ENCODE measurements around the gene TTC3. TPM values are rescaled to one million over a fixed set of nuclear protein-coding genes. Genes with fewer than 3 reads are reported as not detected.

Gene TTC3
- polyA plus RNA-seq, 4 donors, result 156 to 172 (median 163) TPM

DNA sequence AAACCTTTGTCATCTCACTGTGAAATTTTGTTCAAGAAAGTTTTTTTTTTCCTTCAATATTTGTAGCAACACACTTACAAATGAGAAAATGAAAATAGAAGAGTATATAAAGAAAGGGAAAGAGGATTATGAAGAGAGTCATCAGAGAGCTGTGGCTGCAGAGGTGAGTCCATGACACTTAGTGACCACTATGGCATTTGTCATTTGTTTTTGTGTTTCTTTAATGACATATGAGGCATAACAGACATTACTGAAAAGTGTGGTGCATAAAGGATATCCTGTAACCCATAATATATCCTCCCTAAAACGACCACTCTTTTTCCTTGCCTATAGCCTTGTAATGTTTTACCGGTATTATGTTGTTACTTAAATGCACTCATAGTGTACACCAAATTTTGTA, 113.9 kb downstream of the TTC3 start:
- no peak for DNase-seq (ENCODE audit: low read depth in 4 of 4, low spot score in 3 of 4)

DNA sequence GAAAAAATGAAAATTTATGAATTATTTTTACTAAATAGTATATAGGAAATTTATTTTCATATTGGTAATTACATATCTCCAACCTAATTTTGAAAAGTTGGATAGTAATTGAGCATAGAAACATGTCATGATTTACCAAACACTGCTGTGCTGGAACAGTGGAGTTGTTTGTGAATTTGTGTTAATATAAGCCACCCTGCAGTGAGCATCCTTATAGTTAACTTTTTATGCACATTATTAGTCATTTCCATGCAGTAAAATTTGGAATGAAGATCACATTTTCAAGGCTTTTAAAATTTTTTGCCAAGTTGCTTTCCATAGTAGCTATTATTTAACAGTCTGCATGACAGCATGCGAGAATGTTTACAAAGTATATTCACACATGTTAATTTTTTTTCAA, 115.8 kb downstream of the TTC3 start:
- DNase-seq (ENCODE audit: low read depth in 4 of 4, low spot score in 3 of 4), result no peak

DNA sequence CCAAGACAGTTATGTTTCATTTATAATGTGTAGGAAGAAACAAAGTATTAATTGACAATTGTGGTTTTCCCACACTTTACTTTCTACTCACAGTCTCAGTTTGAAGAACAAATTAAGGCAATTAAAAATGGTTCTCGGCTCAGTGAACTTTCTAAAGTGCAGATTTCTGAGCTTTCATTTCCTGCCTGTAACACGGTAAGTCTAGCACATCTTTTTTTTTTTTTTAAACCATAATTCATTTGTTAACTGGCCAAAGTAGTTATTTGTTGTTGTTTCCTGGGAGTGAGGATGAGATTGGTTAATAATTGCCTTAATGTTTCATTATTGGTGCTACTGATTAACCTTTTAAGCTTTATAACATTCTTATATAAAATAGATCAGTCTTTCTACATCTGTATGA, 119.0 kb downstream of the TTC3 start:
- DNase-seq (ENCODE audit: low read depth in 4 of 4, low spot score in 3 of 4), result no peak

DNA sequence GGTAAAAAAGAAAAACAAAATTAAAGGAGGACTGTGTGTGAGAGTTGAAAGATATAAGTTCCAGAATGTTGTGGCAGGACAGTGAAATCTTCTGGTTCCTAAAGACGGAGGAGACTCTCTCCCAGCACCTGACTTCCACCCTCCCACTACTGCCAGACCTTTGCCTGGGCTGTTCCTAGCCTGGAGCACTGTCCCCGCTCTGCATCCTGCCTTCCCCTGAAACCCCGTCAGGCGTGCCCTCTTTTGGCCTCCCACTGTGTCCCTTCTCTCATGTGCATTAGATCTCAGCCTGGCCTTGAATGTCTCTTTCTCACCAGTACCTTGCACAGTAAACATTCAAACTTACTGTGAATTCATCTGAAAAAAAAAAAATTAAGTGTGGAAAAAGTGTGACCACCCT, 120.0 kb downstream of the TTC3 start:
- no peak for DNase-seq (ENCODE audit: low read depth in 4 of 4, low spot score in 3 of 4)

DNA sequence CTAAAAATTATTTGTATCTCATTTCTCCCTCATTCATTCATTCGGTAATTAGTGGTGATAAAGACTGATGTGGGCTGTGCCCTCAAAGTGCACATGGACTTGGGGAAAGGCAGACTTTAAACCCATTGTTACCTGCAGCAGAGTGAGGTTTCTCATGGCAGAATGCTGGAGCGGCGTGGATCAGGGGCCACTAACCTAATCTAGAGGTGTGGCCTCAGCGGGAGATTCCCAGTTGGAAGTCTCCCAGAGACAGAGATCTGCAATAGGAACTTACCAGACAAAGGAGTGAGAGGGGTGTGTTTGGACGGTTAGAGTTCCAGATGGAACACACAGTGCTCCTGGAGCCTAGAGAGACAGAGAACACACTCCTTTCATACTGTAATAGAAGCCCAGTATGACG, 120.6 kb downstream of the TTC3 start:
- no peak for DNase-seq (ENCODE audit: low read depth in 4 of 4, low spot score in 3 of 4)

DNA sequence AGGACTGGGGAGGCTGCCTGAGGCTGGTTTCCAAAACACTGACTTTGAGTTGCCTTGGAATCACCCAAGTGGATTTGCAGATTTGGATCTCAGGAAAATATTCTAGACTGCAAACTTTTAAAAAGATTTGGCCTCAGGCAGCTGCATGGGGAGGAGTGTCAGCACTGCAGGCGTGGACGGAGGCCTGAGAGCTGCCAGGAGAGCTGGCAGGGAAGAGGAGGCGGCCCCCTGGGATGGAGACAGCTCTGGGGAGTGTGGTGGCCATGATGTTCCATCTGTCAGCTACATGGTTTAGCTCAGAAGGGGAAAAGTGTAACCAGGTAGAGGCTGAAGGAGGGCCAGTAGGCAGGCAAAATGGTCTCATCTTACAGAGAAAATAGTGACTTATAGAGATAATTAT, 122.0 kb downstream of the TTC3 start:
- DNase-seq (ENCODE audit: low read depth in 4 of 4, low spot score in 3 of 4), result no peak

DNA sequence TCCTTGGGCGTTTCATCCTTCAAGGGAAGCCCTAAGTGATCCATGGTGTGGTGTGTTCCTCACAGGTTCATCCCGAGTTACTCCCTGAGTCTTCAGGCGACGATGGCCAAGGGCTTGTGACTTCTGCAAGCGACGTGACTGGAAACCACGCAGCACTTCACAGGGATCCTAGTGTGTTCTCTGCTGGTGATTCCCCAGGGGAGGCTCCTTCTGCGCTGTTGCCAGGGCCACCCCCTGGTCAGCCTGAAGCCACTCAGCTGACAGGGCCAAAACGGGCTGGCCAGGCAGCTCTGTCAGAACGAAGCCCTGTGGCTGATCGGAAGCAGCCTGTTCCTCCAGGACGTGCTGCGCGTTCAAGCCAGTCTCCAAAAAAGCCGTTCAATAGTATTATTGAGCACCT, 122.6 kb downstream of the TTC3 start:
- no peak for DNase-seq (ENCODE audit: low read depth in 4 of 4, low spot score in 3 of 4)

DNA sequence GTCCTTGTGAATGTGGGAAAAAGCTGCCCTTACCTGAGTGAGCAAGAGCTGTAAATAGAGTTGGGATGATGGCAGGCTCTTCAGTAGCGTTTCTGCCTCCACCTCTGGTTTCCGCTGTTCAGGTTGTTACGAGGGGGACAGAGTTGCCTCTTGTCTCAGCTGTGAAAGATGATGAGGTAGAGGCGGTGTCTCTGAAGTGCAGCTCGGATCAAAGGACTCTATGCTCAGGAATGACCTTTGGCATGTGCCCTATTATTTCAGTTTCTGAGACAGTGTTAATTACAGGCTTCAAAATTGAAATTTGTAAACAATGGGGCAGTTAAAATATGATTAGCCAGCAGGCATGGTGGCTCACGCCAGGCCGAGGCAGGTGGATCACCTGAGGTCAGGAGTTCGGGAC, 123.8 kb downstream of the TTC3 start:
- DNase-seq (ENCODE audit: low read depth in 4 of 4, low spot score in 3 of 4), result no peak

DNA sequence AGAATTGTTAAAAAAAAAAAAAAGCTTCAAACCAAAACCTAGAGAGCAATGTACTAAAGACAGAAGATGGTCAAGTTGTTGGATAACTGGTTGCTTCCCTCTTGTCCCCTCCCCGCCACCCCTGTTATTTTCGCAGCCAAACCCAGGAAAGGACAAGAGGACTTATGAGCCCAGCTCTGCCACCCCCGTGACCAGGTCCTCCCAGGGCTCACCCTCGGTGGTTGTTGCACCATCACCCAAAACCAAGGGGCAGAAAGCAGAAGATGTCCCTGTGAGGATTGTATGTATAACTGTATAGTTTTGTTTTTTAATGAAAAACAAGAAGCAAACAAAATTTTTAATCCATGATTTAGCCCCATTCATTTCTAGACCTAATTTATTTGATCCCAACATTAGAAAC, 124.7 kb downstream of the TTC3 start:
- no peak for DNase-seq (ENCODE audit: low read depth in 4 of 4, low spot score in 3 of 4)

DNA sequence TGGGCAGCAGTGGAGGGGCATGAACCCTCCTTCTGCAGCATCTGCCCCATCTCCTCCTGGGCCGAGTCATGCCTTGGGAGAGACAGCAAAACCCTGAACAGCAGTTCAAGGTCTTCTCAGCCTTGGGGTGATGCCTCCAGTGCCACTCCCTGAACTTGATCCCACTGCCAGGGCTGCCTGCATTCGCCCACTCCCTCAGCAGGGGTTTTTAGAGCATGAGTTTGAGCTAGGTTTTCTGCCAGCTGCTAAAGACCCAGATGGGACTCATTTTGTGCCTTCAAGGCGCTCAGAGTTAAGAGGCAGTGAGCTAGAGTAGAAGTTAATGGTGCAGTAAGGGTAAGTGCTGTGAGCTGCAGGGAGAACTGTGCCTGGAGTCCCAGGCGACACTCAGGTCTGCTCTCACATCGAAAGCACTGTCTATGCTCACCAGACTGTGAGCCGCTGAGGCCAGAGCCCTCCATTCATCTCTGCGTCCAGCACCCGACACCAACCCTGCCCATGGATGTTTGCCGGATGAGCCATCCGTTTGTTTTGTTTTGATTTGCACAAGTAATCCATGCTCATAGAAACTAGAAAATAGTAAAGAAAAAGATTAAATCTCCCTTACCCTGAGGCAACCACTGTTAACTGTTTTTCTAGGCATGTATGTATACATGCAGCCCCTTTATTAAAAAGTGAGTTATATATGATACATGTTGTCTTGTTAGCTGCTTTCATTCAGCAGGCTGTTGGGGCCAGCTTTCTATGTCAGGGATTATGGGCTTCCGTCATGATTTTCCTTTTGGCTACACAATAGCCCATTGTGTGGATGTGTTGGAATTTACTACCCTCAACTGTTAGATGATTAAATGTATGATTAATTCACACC, 126.2 kb downstream of the TTC3 start:
- no peak for DNase-seq (ENCODE audit: low read depth in 4 of 4, low spot score in 3 of 4)

DNA sequence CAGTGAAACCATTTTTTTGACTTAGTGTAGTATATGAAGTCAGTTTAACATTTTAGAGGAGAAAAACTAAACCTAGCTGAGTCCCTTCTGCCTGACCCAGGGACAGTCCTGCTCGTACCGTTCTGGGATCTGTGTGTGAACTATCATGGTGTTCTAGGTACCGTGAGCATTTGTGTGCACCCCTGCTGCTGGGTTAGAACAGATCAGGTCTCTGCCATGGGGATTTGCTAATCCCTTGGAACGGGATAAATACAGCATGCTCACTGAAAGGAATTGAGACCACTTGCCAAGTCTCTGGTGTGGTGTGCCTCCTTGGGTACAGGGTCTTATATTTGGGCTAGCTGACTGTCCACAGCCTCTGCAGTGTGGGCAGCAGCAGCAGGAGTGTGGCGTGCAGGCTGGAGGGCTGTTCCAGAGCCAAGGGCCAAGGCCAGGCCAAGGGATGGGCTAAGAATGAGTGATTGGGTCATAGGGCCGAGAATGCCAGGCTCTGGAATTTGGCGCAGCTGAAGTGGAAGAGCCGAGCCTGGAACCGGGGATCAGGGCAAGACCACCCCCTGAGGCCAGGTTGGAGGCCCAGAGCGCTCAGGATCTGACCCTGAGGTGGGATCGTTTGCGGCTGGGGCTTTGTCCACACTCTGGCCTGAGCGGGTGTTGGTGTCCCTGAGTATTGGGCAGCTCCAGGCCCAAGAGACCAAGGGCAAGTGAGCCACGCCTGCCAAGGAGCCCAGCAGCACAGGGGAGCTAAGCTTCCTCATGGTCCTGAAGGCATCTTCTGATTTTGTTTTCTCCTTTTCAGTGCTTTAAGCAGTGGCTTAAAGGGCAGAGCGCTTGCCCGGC, 127.8 kb downstream of the TTC3 start:
- no peak for DNase-seq (ENCODE audit: low read depth in 4 of 4, low spot score in 3 of 4)

DNA sequence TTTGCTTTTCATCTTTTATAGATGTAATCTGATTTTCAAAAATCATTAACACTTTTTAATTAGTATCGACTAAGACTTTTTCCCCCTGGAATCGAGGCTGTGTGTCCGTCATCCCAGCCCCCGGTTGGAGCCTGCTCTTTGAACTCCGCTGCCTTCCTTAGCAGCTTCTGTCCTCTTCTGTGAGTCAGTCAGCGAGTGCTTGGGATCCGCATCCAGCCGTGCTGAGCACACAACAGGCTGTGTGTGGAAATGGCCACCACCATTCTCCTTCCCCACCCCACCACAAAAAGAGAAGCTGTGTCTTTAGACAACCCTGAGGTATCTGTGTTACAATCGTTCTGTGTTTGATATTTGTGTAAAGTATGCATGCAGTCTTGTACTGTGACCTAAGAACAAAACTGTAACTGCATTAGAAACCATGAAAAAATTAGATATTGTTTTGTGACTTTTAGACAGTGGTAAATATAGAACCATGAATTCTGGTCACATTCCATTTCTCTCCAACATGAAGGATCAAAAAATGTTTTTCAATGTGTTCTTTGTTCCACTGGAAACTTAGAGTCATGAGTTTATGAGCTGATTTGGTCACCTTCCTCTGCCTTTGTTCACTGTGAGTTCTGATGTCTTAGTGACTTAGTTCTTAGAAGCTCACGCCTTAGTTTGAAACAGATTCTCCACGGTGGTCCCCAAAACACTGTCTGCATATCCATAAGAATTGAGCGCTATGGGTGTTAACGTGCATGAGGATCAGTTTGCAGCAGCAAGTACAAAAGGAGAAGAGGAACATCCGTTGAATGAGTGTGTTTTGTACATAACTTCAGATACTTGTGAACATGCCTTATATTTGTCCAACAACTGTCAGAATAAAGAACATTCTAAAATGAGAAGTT, 129.4 kb downstream of the TTC3 start:
- DNase-seq (ENCODE audit: low read depth in 4 of 4, low spot score in 3 of 4), result no peak

DNA sequence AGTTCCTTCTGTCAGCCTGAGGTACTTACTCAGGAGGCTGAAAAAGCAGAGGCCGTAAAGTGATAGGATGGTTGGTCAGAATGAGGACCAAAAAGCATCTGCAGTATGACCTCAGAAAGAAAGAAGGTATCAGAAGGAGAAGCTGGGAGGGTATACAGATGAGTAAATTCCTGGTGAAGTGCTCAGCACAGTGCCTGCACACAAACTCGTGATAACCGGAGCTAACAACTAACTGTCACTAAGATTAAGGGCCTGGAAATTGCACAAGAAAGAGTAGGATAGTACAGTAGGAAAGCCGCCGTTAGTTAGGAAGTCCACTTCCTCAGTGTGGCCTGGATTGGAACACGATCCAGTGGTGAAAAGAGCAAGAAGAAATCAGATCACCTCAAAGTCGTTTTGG, 131.5 kb downstream of the TTC3 start:
- DNase-seq (ENCODE audit: low read depth in 4 of 4, low spot score in 3 of 4), result no peak

DNA sequence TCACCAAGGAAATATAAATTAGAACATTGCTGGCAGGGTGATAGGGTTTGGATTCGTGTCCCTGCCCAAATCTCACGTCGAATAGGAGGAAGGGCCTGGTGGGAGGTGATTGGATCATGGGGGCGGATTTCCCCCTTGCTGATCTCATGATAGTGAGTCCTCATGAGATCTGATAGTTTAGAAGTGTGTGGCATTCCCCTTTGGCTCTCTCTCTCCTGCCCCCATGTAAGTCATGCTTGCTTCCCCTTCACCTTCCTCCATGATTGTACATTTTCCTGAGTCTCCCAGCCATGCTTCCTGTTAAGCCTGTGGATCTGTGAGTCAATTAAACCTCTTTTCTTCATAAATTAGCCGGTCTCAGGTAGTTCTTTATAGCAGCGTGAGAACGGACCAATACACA, 133.4 kb downstream of the TTC3 start:
- no peak for DNase-seq (ENCODE audit: low read depth in 4 of 4, low spot score in 3 of 4)

DNA sequence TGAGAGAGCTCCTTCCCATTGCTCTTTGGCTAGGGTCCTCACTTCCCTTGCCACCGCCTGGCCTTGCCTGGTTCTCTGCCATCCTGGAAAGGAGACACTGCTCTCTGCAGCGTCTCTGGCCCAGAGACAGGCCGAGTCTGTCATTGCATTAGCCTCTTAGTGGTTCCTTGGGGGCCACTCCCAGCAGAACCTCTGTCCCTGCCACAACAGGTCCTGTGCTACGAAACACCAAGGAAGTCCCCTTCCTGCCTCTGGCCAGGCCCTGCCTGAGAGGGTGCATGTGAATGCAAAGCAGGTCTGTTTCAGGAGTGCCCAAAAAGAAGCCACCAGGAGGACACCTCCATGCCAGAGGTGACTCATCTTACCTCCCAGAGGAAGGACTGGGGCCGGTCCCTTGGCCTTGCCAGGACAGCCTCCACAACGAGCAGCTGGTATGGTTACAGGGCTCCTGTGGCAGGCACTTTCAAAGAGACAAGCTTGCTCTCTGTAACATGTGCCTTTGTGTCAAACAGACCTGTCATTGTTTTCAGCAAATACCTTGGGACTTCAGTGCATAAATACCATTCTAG, 134.5 kb downstream of the TTC3 start:
- DNase-seq (ENCODE audit: low read depth in 4 of 4, low spot score in 3 of 4), result no peak

DNA sequence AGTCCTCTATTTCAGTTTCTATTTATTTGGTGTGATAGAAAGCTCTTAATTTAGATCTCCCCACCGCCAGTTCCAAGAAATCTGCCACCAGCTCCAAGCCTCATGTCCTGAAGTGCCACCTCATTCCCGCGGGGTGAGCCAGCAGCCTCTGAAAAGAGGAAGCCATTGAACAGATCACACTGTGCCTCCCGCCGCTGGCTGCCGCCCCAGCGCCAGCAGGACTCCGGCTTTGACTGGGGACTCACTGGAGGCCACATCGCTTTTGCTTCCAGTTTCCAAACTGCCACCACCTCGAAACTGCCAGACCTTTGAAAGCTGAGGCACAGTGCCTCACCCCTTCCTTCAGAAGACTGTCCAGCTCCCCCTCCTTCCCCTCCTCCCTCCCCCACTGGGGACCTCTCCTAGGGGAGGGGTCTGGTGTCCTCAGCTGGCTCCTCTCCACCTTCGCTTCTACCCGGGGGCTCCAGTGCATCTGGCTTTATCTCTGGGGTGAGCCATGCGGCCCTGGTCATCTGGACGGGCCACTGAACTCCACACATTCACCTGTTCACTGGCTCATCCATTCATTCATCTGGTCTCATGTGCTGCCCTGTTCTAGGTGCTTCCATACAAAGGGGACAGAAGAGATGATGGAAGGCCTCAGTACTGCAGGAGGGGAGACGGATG, 135.1 kb downstream of the TTC3 start:
- DNase-seq (ENCODE audit: low read depth in 4 of 4, low spot score in 3 of 4), result no peak

DNA sequence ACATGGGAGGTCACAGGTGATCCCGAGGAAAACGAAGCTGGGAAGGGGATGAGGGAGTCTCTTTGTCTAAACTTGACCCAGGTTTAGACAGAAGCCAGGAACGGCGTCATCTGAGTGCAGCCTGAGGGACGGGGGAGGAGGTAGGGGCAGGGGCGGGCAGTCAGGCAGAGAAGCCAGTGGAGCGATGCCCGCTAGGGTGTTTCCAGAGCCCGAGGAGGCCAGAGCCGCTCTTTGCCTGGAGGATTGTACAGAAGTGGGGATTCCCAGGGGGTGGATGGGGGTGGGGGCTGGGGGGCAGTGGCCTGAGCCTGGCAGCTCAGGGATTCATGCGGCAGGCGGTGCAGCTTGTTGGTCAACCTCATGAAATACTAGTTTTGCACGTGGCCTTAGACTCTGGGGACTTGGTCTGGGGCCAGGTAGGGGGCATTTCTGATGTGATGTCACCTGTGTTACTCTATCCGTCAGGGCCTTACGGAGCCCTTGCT, 135.7 kb downstream of the TTC3 start:
- DNase-seq (ENCODE audit: low read depth in 4 of 4, low spot score in 3 of 4), result peak in 3 of 4 donors; percentile 46 to 63 (median 62)

DNA sequence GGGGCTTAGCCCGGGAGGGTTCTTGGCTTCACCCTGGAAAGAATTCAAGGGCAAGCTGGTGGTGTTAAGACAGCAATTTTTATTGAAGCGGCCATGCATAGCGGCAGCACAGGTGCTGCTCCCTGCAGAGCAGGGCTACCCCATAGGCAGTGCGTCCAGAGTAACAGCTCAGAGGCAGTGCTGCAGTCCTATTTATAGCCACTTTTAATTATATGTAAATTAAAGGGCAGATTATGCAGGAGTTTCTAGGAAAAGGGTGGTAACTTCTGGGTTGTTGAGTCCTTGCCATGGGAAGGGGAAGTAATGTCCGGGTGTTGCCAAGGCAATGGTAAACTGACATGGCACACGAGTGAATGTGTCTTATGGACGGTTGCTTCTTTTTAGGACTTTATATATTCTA, 137.1 kb downstream of the TTC3 start:
- no peak for DNase-seq (ENCODE audit: low read depth in 4 of 4, low spot score in 3 of 4)

DNA sequence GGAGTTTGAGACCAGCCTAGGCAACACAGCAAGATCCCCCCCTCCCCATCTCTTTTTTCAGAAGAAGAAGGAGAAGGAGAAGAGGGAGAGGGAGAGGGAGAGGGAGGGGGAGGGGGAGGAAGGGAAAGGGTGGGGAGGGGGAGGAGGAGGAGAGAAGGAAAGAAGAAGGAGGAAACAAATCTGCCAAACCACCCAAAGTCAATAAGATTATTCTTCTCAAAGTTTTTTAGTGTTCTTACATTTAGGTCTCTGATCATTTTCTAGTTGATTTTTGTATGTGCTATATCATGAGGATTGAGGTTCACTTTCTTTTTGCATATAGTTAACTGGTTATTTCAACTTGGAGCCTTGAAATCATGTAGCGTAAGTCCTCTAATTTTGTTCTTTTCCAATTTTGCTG, 137.7 kb downstream of the TTC3 start:
- DNase-seq (ENCODE audit: low read depth in 4 of 4, low spot score in 3 of 4), result no peak

DNA sequence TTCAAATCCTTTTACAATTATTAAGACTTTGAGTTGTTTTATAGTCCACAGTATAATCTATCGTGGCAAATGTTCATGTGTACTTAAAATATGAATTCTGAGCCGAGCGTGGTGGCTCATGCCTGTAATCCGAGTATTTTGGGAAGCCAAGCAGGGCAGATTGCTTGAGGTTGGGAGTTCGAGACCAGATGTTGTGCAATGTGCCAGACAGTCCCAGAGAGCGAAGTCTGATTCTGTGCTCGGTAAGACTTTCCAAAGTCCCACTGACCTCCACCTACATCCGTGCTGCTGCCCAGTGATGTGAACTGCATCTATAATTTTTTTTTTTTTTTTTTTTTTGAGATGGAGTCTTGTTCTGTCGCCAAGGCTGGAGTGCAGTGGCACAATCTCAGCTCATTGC, 141.9 kb downstream of the TTC3 start:
- DNase-seq (ENCODE audit: low read depth in 4 of 4, low spot score in 3 of 4), result no peak

Data from right renal pelvis (tissue), 4 donors.